Natural killer cell treated with Interleukin-12 subunit alpha and Interleukin-12 subunit beta and Interleukin-15 and Interleukin-18, amount 100 ng/mL, for 72 hours (primary cell): ENCODE measurements around the gene SH3YL1. TPM values are rescaled to one million over a fixed set of nuclear protein-coding genes. Genes with fewer than 3 reads are reported as not detected.

Source experiments
- ATAC-seq, 2 donors: fragments of 150-1000 bp; cut with Tn5 transposase in 1 of 2; sonication (Bioruptor Pico), chemical (Tn5 transposase) in 1 of 2; 2 replicates each; pipeline ENCODE4 v1.10.0; 2021
- DNase-seq: peaks from one replicate; pipeline ENCODE4 v3.0.0; 2022; ENCODE audit warnings: low spot score
- H3K27ac Mint-ChIP-seq, 2 donors: 1 replicate in 1 of 2; 2 replicates in 1 of 2; pipeline ENCODE4 v1.8.0; 2022; ENCODE audit warnings: mixed read lengths in 2 of 2, mild to moderate bottlenecking in 1 of 2, moderate library complexity in 1 of 2
- H3K27me3 Mint-ChIP-seq, 2 donors: 1 replicate in 1 of 2; 2 replicates in 1 of 2; pipeline ENCODE4 v1.8.0; 2022; ENCODE audit warnings: mixed read lengths in 2 of 2
- H3K36me3 Mint-ChIP-seq: one replicate; pipeline ENCODE4 v1.8.0; 2022; ENCODE audit warnings: mixed read lengths
- H3K4me1 Mint-ChIP-seq, 2 donors: 1 replicate in 1 of 2; 2 replicates in 1 of 2; pipeline ENCODE4 v1.8.0; 2022; ENCODE audit warnings: low read depth in 2 of 2, mixed read lengths in 2 of 2, mild to moderate bottlenecking in 1 of 2
- H3K4me3 Mint-ChIP-seq: one replicate; pipeline ENCODE4 v1.8.0; 2022; ENCODE audit warnings: mixed read lengths
- H3K9me3 Mint-ChIP-seq: 2 replicates; pipeline ENCODE4 v1.8.0; 2022; ENCODE audit warnings: mixed read lengths
- total RNA-seq, 2 donors: library from RNA; stranded (reverse); gene quantifications; one replicate each; pipeline ENCODE4 v1.2.3, GENCODE V29; 2022

SH3YL1 gene
- total RNA-seq: 10 to 100 TPM; 15.4 to 17.5 TPM

- Mint-ChIP-seq H3K4me3 (peak within 1 kb of the TSS; percentile 91), H3K9me3 (no peaks in the 10 kb centered on the region), H3K36me3 (no peaks in the 10 kb centered on the region), H3K4me1 (peaks cover 19 to 36% of the 10 kb centered on the region in 2 donors), H3K27me3 (no peaks in the 10 kb centered on the region), H3K27ac (peak within 1 kb of the TSS; percentile 78 to 85)
- peak; percentile 73 for DNase-seq
- peak; percentile 31 to 57 for ATAC-seq
These were observed at the start of gene SH3YL1 for GRCh38 chr2:263774-264492. TSS of gene SH3YL1 (minus strand) at chr2:264032. CDS start at chr2:263984, 48 bp downstream.

- DNase-seq (no peak), ATAC-seq (no peak)
- peaks cover 2 to 15% of the 10 kb centered on the region in 2 donors for H3K27me3 Mint-ChIP-seq
- no peak overlapping the region for H3K27ac Mint-ChIP-seq
- peaks cover 4 to 6% of the 10 kb centered on the region in 2 donors for H3K4me1 Mint-ChIP-seq
- H3K4me3 Mint-ChIP-seq: no peak overlapping the region
- H3K36me3 Mint-ChIP-seq: no peaks in the 10 kb centered on the region
- H3K9me3 Mint-ChIP-seq: no peaks in the 10 kb centered on the region
These were observed 47.2 kb upstream of the SH3YL1 start for GRCh38 chr2:310994-311393.

- H3K4me3 Mint-ChIP-seq: no peak overlapping the region
- ATAC-seq (no peak), DNase-seq (no peak)
- no peaks in the 10 kb centered on the region for H3K9me3 Mint-ChIP-seq
- peaks cover 0 to 14% of the 10 kb centered on the region in 2 donors for H3K27me3 Mint-ChIP-seq
- H3K27ac Mint-ChIP-seq: no peak overlapping the region
- peaks cover 4 to 5% of the 10 kb centered on the region in 2 donors for H3K4me1 Mint-ChIP-seq
- H3K36me3 Mint-ChIP-seq: no peaks in the 10 kb centered on the region
These were observed 46.2 kb upstream of the SH3YL1 start for GRCh38 chr2:309954-310510.

GRCh38 chr2:309148-309953, 45.5 kb upstream of the SH3YL1 start:
- ATAC-seq (peak in 1 of 2 donors; percentile 44), DNase-seq (no peak)
- Mint-ChIP-seq H3K9me3 (no peaks in the 10 kb centered on the region), H3K27me3 (peaks cover 0 to 14% of the 10 kb centered on the region in 2 donors), H3K4me1 (peaks cover 4 to 5% of the 10 kb centered on the region in 2 donors), H3K4me3 (no peak overlapping the region), H3K27ac (peak overlapping the region in 1 of 2 donors; percentile 25), H3K36me3 (no peaks in the 10 kb centered on the region)

- Mint-ChIP-seq H3K4me3 (no peak overlapping the region), H3K27me3 (peaks cover 0 to 9% of the 10 kb centered on the region in 2 donors), H3K36me3 (no peaks in the 10 kb centered on the region), H3K27ac (no peak overlapping the region), H3K9me3 (no peaks in the 10 kb centered on the region), H3K4me1 (peaks cover 4 to 5% of the 10 kb centered on the region in 2 donors)
- no peak for DNase-seq
- no peak for ATAC-seq
These were observed 41.5 kb upstream of the SH3YL1 start for GRCh38 chr2:305366-305765.

- Mint-ChIP-seq H3K4me3 (no peak overlapping the region), H3K4me1 (no peaks in the 10 kb centered on the region), H3K9me3 (no peaks in the 10 kb centered on the region), H3K36me3 (no peaks in the 10 kb centered on the region), H3K27ac (no peak overlapping the region), H3K27me3 (peaks cover 23 to 36% of the 10 kb centered on the region in 2 donors)
- no peak for DNase-seq
- ATAC-seq: no peak
These were observed 32.5 kb upstream of the SH3YL1 start for GRCh38 chr2:296354-296753.

- Mint-ChIP-seq H3K4me1 (peaks cover 0 to under 1% of the 10 kb centered on the region in 2 donors), H3K4me3 (no peak overlapping the region), H3K9me3 (no peaks in the 10 kb centered on the region), H3K27me3 (peaks cover 23 to 33% of the 10 kb centered on the region in 2 donors), H3K36me3 (no peaks in the 10 kb centered on the region), H3K27ac (no peak overlapping the region)
- no peak for DNase-seq
- ATAC-seq: no peak
These were observed 31.3 kb upstream of the SH3YL1 start for GRCh38 chr2:295090-295489.

- ATAC-seq: peak in 1 of 2 donors; percentile 77
- H3K27ac Mint-ChIP-seq: no peak overlapping the region
- H3K4me1 Mint-ChIP-seq: peaks cover 0 to 10% of the 10 kb centered on the region in 2 donors
- H3K9me3 Mint-ChIP-seq: no peaks in the 10 kb centered on the region
- H3K27me3 Mint-ChIP-seq: peaks cover 11 to 14% of the 10 kb centered on the region in 2 donors
- DNase-seq: no peak
- H3K36me3 Mint-ChIP-seq: no peaks in the 10 kb centered on the region
- H3K4me3 Mint-ChIP-seq: peak overlapping the region; percentile 73
These were observed 26.4 kb upstream of the SH3YL1 start for GRCh38 chr2:290090-290722.

GRCh38 chr2:289362-290089, 25.7 kb upstream of the SH3YL1 start:
- DNase-seq: no peak
- peak; percentile 39 to 53 for ATAC-seq
- no peaks in the 10 kb centered on the region for H3K9me3 Mint-ChIP-seq
- peaks cover 8% of the 10 kb centered on the region in 2 donors for H3K27me3 Mint-ChIP-seq
- H3K36me3 Mint-ChIP-seq: no peaks in the 10 kb centered on the region
- H3K27ac Mint-ChIP-seq: no peak overlapping the region
- peaks cover 0 to 10% of the 10 kb centered on the region in 2 donors for H3K4me1 Mint-ChIP-seq
- H3K4me3 Mint-ChIP-seq: peak overlapping the region; percentile 73

- no peak overlapping the region for H3K4me3 Mint-ChIP-seq
These were observed 25.0 kb upstream of the SH3YL1 start for GRCh38 chr2:288758-289361.

GRCh38 chr2:287911-288757, 24.3 kb upstream of the SH3YL1 start, which contains the start of gene ALKAL2:
TSS of gene ALKAL2 (minus strand) at chr2:288091. CDS start at chr2:287835, 256 bp downstream.
- Mint-ChIP-seq H3K36me3 (no peaks in the 10 kb centered on the region), H3K9me3 (no peaks in the 10 kb centered on the region), H3K27ac (no peak within 1 kb of the TSS), H3K27me3 (peaks cover 6 to 8% of the 10 kb centered on the region in 2 donors), H3K4me1 (peaks cover 0 to 10% of the 10 kb centered on the region in 2 donors), H3K4me3 (peak within 1 kb of the TSS; percentile 48)
- DNase-seq (no peak), ATAC-seq (peak in 1 of 2 donors; percentile 31)

More at GRCh38 chr2:288758-289361, 25.0 kb upstream of the SH3YL1 start:
- Mint-ChIP-seq H3K4me1 (peaks cover 0 to 10% of the 10 kb centered on the region in 2 donors), H3K27ac (no peak overlapping the region), H3K27me3 (peaks cover 6 to 8% of the 10 kb centered on the region in 2 donors), H3K9me3 (no peaks in the 10 kb centered on the region), H3K36me3 (no peaks in the 10 kb centered on the region)
- DNase-seq (no peak), ATAC-seq (no peak)

GRCh38 chr2:287471-287885, 23.6 kb upstream of the SH3YL1 start:
- H3K27me3 Mint-ChIP-seq: peaks cover 6 to 8% of the 10 kb centered on the region in 2 donors
- no peak overlapping the region for H3K27ac Mint-ChIP-seq
- H3K9me3 Mint-ChIP-seq: no peaks in the 10 kb centered on the region
- no peak for DNase-seq
- H3K4me3 Mint-ChIP-seq: no peak overlapping the region
- peak; percentile 63 to 78 for ATAC-seq
- H3K36me3 Mint-ChIP-seq: no peaks in the 10 kb centered on the region
- H3K4me1 Mint-ChIP-seq: peaks cover 0 to 10% of the 10 kb centered on the region in 2 donors
